Ovary (tissue), 10 donors: ENCODE data around the gene KRTAP6-1. TPM values are rescaled to one million over a fixed set of nuclear protein-coding genes. Genes with fewer than 3 reads are reported as not detected.

Experiments used
- DNase-seq, 5 donors: peaks; one replicate each; pipeline ENCODE4 v3.0.0-alpha.2; 2019 to 2020
- H3K27ac ChIP-seq, 2 donors: fragments of 200-600 bp; one replicate each; pipeline versions ENCODE4 v1.5.1 to v1.8.0; 2019 to 2022
- H3K27me3 ChIP-seq: fragments of 200-600 bp; one replicate; pipeline ENCODE4 v1.8.0; 2022
- H3K36me3 ChIP-seq: fragments of 200-600 bp; sonication (generic); one replicate; pipeline ENCODE4 v1.5.1; 2019
- H3K4me1 ChIP-seq: one replicate; pipeline ENCODE4 v1.8.1; 2013; ENCODE audit warnings: mild to moderate bottlenecking, moderate library complexity; ENCODE audit not compliant: insufficient read depth
- H3K4me3 ChIP-seq: fragments of 200-600 bp; sonication (generic); one replicate; pipeline ENCODE4 v1.5.1; 2017
- H3K9me3 ChIP-seq, 2 donors: fragments of 200-600 bp in 1 of 2; sonication (generic) in 1 of 2; one replicate each; pipeline versions ENCODE4 v1.5.1 to v1.8.1; 2013 to 2019; ENCODE audit warnings: mild to moderate bottlenecking in 1 of 2, moderate library complexity in 1 of 2
- EP300 ChIP-seq: sonication (generic); formaldehyde crosslinking; IDR thresholded peaks from one replicate; pipeline ENCODE4 v1.6.1; 2017; ENCODE audit warnings: antibody characterized with exemption
- POLR2A ChIP-seq: fragments of 450-650 bp; IDR thresholded peaks from one replicate; pipeline ENCODE4 v1.6.1; 2017; ENCODE audit warnings: antibody characterized with exemption, mild to moderate bottlenecking, moderate library complexity
- WGBS, 3 donors: extraction: QIAGEN DNeasy Blood & Tissue Kit in 1 of 3; methylation state at CpG; one replicate each; pipeline versions ENCODE4 v1.1.5 to v1.1.7; 2013 to 2017; 5-methylcytosine and 5-hydroxymethylcytosine counted together
- intact Hi-C, 4 donors: fragments of 100-400 bp; cut with DNase I; formaldehyde crosslinking; loops; one replicate each; pipeline versions ENCODE4 v1.11.0 to v1.15.1; 2022 to 2023
- long read RNA-seq, 3 donors: library from polyadenylated mRNA in 2 of 3; unstranded in 2 of 3; transcript quantifications; one replicate each; pipeline ENCODE4 v2.0.0 and lab custom pipeline, GENCODE V29; 2021 to 2026
- polyA plus RNA-seq, 2 donors: library from polyadenylated mRNA; stranded (reverse); fragments of 200-250 nt in 1 of 2; fragments of 350-450 nt in 1 of 2; fragmentation: Illumina TruSeq in 1 of 2; extraction: RNeasy Lipid Tissue Mini Kit (QIAGEN cat#74804) in 1 of 2; gene quantifications; one replicate each; pipeline ENCODE4 v1.2.3, GENCODE V29; 2013 to 2014
- total RNA-seq, 7 donors: library from RNA; depleted of rRNA in 2 of 7; stranded (reverse); fragments of >200 nt in 2 of 7; fragmentation: NEBNext Ultra II Directional in 3 of 7; extraction: Animal tissue kit (Norgen Biotek cat#: 25700) in 3 of 7; gene quantifications; one replicate each; pipeline versions ENCODE4 v1.1.0 to v1.2.4, GENCODE V29; 2016 to 2023
- TF ChIP-seq, protein P1 (sequence below), 3 donors: fragments of 450-650 bp in 2 of 3; fragments of 200-600 bp in 1 of 3; IDR thresholded peaks; one replicate each; pipeline versions ENCODE4 v1.5.1 to v1.8.0; 2016 to 2022; ENCODE audit warnings: antibody characterized with exemption in 3 of 3, mild to moderate bottlenecking in 1 of 3
- donor health status: DM: no; HTN: no; CAD: no; lungs with moderate emphysema.
- donor health status: DM: no; HTN: no; CAD: no.
- donor health status: Bipolar disorder and iron deficiency.
- donor health status: DM: yes; HTN: yes; CAD: no.
- donor health status: DM: no; HTN: no; CAD: no.
- donor health status: DM: yes; HTN: yes; CAD: no.

The KRTAP6-1 gene, protein sequence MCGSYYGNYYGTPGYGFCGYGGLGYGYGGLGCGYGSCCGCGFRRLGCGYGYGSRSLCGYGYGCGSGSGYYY
- not detected for total RNA-seq
- not detected for polyA plus RNA-seq
- long read RNA-seq, donor 1, result 0 reads
- long read RNA-seq, donor 2, result 0 reads
- long read RNA-seq, donor 3, result 0 reads

DNA sequence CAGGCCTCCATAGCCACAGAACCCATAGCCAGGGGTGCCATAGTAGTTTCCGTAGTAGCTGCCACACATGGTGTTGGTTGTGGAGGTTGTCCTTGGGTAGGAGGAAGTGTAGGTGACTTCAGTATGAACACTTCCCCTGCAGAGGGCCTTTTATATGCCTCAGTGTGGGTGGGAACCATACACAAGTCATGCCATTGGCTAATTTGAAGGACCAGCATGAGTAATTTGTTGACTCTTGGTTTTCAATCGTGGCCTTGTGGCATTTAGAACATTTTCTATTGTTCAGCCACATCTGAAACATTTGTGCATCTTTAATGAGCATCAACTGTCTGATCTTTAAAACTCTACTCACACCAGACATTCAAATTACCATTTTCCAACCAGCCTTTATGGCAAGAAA lies at the start of gene KRTAP6-1:
Gene KRTAP6-1 (minus strand): TSS at position 95 of the 400 bp plus-strand sequence. CDS start 26 bp downstream, at position 69.
- WGBS, 3 donors, result 67 to 76% (median 72%) methylated on average over 2 of the region's 2 CpGs
- no peaks in the 10 kb centered on the region for H3K27me3 ChIP-seq
- H3K27ac ChIP-seq, result no peak within 1 kb of the TSS
- intact Hi-C loops, result no loop called here
- H3K36me3 ChIP-seq, result no peaks in the 10 kb centered on the region
- no peaks in the 10 kb centered on the region for H3K4me1 ChIP-seq
- DNase-seq, result no peak
- TF ChIP-seq EP300, result no peak
- no peak for TF ChIP-seq POLR2A
- TF ChIP-seq, protein P1, sequence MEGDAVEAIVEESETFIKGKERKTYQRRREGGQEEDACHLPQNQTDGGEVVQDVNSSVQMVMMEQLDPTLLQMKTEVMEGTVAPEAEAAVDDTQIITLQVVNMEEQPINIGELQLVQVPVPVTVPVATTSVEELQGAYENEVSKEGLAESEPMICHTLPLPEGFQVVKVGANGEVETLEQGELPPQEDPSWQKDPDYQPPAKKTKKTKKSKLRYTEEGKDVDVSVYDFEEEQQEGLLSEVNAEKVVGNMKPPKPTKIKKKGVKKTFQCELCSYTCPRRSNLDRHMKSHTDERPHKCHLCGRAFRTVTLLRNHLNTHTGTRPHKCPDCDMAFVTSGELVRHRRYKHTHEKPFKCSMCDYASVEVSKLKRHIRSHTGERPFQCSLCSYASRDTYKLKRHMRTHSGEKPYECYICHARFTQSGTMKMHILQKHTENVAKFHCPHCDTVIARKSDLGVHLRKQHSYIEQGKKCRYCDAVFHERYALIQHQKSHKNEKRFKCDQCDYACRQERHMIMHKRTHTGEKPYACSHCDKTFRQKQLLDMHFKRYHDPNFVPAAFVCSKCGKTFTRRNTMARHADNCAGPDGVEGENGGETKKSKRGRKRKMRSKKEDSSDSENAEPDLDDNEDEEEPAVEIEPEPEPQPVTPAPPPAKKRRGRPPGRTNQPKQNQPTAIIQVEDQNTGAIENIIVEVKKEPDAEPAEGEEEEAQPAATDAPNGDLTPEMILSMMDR (IDR thresholded peaks at IDR 0.05), result no peak
- H3K4me3 ChIP-seq, result no peak within 1 kb of the TSS
- no peaks in the 10 kb centered on the region for H3K9me3 ChIP-seq

GRCh38 chr21:30652891-30653290 lies 39.2 kb upstream of the KRTAP6-1 start:
- Histone ChIP-seq H3K27me3 (no peaks in the 10 kb centered on the region), H3K4me3 (no peak overlapping the region), H3K9me3 (no peaks in the 10 kb centered on the region), H3K4me1 (no peaks in the 10 kb centered on the region), H3K36me3 (no peaks in the 10 kb centered on the region), H3K27ac (no peak overlapping the region)
- intact Hi-C loops, result no loop called here
- TF ChIP-seq POLR2A, result no peak
- DNase-seq, result no peak

GRCh38 chr21:30646904-30647414 lies 33.2 kb upstream of the KRTAP6-1 start:
- no peaks in the 10 kb centered on the region for H3K27me3 ChIP-seq
- no peak overlapping the region for H3K4me3 ChIP-seq
- WGBS, 3 donors, result 73 to 79% (median 77%) methylated on average over 1 of the region's 1 CpG
- TF ChIP-seq POLR2A (no peak), EP300 (no peak)
- TF ChIP-seq, protein P1 (IDR thresholded peaks at IDR 0.05), result no peak
- no peak overlapping the region for H3K27ac ChIP-seq
- DNase-seq, result no peak
- no peaks in the 10 kb centered on the region for H3K4me1 ChIP-seq
- no peaks in the 10 kb centered on the region for H3K9me3 ChIP-seq
- intact Hi-C loops, result no loop called here
- H3K36me3 ChIP-seq, result no peaks in the 10 kb centered on the region

DNA sequence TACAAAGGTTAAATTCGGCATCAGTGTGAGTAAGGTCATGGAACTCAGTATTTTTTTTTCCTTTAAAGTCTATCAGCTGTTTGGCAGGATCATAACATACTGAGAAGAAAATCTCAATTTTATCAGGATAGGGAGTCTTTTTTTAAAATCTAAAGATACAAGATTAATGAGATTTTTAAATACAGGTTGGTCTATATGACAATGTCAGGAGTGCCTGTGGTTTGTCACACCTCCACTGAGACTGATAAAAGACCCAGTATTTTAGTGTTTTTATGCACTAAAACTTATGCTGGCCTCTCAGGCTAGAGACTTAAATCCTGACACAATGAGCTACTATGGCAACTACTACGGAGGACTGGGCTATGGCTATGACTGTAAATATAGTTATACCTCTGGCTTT lies 28.8 kb upstream of the KRTAP6-1 start, which contains the start of gene KRTAP20-3:
Gene KRTAP20-3 (plus strand): TSS at position 301 of the 400 bp plus-strand sequence.
- DNase-seq, result no peak
- no peaks in the 10 kb centered on the region for H3K9me3 ChIP-seq
- no peak within 1 kb of the TSS for H3K4me3 ChIP-seq
- WGBS, 3 donors, result 78 to 83% (median 80%) methylated on average over 2 of the region's 2 CpGs
- no peak within 1 kb of the TSS for H3K27ac ChIP-seq
- TF ChIP-seq POLR2A (no peak), EP300 (no peak)
- TF ChIP-seq, protein P1 (IDR thresholded peaks at IDR 0.05), result no peak
- no peaks in the 10 kb centered on the region for H3K4me1 ChIP-seq
- intact Hi-C loops, result no loop called here
- H3K36me3 ChIP-seq, result no peaks in the 10 kb centered on the region
- H3K27me3 ChIP-seq, result no peaks in the 10 kb centered on the region

DNA sequence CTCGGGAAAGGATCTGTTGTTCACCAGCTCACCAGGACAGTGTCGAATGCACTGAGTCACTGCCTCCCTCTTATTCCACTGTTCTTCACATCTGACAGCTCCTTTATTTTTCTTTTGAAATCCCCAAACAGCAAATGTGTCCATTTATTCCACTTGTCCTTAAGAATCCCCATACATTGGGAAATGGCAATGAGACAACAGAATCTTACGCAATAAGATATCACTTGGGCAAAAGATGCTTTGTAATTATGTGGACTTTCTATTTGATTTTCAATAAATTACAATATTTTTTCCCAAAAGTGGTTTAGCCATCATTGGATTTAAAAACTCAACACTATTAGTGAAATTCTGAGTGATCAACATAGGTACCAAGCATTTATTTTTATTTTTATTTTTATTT lies 25.0 kb upstream of the KRTAP6-1 start:
- H3K4me1 ChIP-seq, result no peaks in the 10 kb centered on the region
- no peaks in the 10 kb centered on the region for H3K9me3 ChIP-seq
- no peaks in the 10 kb centered on the region for H3K27me3 ChIP-seq
- intact Hi-C loops, result no loop called here
- WGBS, 3 donors, result 79 to 93% (median 85%) methylated on average over 3 of the region's 3 CpGs
- TF ChIP-seq, protein P1 (IDR thresholded peaks at IDR 0.05), result no peak
- no peak for TF ChIP-seq EP300
- no peak for TF ChIP-seq POLR2A
- DNase-seq, result no peak
- no peak overlapping the region for H3K4me3 ChIP-seq
- H3K27ac ChIP-seq, result no peak overlapping the region
- H3K36me3 ChIP-seq, result no peaks in the 10 kb centered on the region
